NCI-H2107 (cell line): ENCODE results near the gene GHR.
"Not testable (repeated sequence)": the region's sequence is repeated elsewhere in the genome, so short reads cannot be mapped to it uniquely, and the experiment has no call there.

Source experiments
- DNase-seq: peaks from one replicate; lab custom pipeline; 2025; lab: John Stamatoyannopoulos, UW

GHR gene

GRCh38 chr5:42645138-42645537 is 221.9 kb downstream of the GHR start:
- no peak for DNase-seq

- no peak for DNase-seq
These were observed 224.8 kb downstream of the GHR start for GRCh38 chr5:42648036-42648435.

GRCh38 chr5:42648915-42649314 is 225.7 kb downstream of the GHR start:
- DNase-seq: no peak

DNA sequence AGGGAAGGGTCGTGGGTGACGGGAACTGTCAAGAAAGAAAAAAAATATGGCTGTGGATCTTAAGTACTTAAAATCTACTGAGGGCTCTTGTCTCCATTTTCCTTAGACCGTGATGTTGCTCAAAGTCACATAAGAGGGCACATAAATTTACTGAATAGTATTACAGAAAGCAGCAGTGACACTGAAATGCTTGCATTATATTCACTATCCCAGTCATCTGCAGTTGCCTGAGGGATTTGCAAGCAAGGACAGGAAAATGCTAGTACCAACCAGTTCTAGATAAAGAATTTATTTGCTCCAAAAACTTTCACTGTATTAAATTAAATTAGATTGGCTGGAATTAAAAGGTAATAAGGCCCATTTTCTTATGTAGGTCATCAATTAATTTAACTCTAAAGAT is 226.8 kb downstream of the GHR start:
- no peak for DNase-seq

- no peak for DNase-seq
These were observed 230.5 kb downstream of the GHR start for GRCh38 chr5:42653705-42654104.

DNA sequence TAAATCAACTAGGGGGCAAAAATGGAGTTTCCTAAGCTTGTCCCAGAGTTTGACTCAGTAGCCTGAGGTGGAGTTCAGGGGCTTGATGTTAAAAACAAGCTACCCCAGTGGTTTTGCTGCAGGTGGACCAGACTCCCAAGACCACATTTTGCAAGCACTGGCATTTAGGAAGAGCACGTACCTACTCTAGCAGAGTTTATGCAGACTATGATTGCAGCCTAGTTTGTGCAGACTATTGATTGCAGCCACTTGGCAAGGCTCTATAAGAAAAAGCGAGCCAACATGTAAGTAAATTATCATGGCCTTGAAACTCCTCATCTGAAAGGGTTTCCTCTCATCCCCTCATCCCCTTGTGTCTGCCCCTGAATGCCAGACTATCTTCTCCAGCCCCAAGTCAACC is 231.4 kb downstream of the GHR start:
- DNase-seq: no peak

DNA sequence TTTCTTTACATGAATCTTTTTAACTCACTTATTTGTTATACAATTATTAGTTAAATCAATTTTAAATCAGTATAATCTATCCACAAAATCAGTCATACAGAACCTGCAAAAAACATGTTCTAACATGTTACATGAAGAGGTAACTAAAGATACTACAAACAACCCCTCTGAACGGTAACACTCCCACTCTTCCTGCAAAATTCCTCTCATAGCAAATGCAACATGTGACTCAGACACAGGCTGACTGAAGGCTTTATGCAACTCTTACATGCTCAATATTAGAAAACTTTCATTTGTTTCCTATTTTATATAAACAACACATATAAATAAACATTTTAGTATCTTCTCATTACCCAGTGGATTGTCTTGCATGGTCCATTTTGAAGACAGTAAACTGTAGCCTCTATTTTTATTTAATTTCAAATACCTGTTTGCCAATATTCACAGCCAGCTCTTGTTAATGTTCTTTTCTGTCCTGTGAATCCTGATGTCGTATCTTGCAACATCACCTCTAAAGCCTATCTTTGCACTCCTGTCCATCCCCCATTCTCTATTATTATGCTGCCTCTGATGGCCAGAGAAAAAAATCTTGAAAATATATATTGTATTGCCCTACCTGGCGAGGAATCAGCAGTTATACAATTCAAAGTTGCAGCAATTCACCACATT is 232.9 kb downstream of the GHR start:
- no peak for DNase-seq

GRCh38 chr5:42656651-42657015 is 233.4 kb downstream of the GHR start:
- DNase-seq: no peak

GRCh38 chr5:42659869-42660268 is 236.6 kb downstream of the GHR start:
- DNase-seq: not testable (repeated sequence)

GRCh38 chr5:42665857-42666256 is 242.6 kb downstream of the GHR start:
- no peak for DNase-seq

- DNase-seq: no peak
These were observed 243.6 kb downstream of the GHR start for GRCh38 chr5:42666869-42667268.

- no peak for DNase-seq
These were observed 245.0 kb downstream of the GHR start for GRCh38 chr5:42668254-42668653.

DNA sequence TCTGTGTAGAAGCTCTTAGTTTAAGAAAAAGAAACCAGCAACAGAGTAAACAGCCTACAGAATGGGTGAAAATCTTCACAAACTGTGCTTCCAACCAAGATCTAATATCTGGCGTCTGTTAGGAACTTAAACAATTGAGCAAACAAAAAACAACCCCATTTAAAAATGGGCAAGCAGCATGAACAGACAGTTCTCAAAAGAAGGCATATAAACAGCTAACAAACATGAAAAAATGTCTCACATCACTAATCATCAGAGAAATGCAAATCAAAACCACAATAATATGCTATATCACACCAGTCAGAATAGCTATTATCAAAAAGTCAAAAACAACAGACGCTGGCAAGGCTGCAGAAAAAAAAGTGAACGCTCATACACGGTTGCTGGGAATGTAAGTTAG is 249.7 kb downstream of the GHR start:
- no peak for DNase-seq

DNA sequence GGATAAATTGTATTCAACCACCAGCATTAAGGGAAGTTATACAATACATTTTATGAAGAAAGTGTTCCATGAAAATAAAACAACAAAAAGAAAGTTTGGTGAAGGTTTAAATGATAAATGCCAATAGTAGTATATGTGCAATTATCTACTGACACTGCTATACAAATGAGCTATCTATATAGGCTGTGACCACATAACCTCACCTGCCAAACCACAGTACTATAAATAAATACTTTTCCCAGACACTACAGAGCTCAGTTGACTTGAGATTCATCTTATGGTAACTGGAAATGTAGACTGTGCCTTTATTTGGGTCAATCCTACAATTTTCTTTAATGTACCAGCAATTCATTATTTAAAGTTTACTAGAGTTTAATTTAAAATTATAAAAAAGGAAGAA is 252.4 kb downstream of the GHR start:
- DNase-seq: no peak

DNA sequence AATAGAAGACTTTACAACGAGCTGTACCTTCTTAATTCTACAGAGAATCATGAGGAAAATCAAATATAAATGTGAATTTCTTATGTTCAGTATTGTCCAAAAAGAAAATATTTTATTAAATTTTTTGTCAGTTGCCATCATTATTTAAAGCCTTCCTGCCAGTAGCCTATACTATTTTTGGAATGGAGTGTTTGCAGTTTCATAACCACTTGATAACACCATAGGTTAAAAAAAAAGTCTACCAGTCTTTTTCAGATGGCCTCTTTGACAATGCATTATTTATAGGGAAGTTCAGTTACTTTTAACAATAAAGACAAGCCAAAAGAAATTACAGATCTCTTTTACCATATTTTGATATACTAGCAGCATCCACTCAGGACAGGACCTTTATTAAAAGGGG is 253.1 kb downstream of the GHR start:
- DNase-seq: no peak

GRCh38 chr5:42677156-42677842 is 254.1 kb downstream of the GHR start:
- no peak for DNase-seq

DNA sequence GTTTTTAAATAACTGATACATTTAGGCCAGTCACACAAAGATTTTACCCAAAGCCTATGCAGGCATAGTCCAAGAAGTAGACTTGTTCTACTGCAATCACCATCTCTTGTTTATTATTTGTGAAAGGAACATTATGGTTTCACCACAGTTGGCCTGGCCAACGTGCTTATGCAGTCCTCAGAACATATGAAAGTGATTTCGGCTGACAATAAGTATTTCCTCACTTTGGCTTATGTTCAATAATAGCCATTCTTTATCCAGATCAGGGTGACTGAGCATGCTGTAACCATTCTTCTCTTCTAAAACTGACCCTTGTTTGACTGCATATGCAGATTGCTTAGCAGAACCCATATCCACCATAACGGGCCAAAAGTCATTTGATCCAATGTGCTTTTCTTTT is 256.8 kb downstream of the GHR start:
- DNase-seq: no peak

DNA sequence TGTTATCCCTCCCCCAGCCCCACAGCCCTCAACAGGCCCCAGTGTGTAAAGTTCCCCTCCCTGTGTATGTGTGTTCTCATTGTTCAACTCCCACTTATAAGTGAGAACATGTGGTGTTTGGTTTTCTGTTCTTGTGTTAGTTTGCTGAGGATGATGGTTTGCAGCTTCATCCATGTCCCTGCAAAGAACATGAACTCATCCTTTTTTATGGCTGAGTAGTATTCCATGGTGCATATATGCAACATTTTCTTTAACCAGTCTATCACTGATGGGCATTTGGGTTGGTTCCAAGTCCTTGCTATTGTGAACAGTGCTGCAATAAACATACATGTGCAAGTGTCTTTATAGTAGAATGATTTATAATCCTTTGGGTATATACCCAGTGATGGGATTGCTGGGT is 261.8 kb downstream of the GHR start:
- DNase-seq: not testable (repeated sequence)

DNA sequence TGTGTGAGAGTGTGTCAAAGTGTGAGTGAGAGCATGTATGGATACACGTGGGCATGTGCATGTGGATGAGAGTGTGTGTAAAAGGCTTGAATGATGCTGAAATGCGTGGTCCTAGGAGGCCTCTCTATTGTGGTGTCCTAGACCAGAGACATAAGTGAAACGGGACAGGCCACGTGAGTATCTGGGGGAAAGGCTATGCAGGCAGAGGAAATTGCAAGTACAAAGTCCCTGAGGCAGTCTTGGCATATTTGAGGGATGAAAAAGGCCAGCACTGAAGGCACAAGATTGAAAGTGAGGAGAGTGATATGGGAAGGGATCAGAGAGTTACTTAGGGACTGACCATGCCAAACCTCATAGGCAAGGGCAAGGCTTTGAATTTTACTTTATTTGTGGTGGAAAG is 266.2 kb downstream of the GHR start:
- DNase-seq: no peak

DNA sequence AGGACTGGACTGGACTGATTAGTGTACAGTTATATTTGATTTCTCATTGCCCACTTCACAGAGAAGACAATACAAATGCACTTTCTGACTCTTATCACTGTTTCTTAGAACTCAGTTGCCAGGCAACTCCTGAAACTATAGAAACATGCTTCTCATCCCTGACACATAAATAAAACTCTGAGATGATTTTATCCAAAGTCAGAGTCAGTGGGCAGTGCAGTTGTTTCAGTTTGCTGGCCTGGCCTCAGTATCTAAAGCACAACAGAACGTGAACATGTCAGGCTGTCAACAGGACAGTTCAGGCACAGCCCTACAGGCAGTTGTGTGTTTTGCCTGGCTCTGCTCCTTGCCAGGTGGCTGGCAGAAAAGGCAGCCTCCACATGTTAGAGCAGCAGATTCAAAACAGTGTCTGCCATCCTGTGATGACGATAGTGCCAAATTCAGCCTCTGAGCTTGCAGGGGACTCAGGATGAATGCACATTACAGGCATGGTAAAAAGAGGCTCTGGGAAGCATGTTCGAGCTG is 268.2 kb downstream of the GHR start:
- no peak for DNase-seq

DNA sequence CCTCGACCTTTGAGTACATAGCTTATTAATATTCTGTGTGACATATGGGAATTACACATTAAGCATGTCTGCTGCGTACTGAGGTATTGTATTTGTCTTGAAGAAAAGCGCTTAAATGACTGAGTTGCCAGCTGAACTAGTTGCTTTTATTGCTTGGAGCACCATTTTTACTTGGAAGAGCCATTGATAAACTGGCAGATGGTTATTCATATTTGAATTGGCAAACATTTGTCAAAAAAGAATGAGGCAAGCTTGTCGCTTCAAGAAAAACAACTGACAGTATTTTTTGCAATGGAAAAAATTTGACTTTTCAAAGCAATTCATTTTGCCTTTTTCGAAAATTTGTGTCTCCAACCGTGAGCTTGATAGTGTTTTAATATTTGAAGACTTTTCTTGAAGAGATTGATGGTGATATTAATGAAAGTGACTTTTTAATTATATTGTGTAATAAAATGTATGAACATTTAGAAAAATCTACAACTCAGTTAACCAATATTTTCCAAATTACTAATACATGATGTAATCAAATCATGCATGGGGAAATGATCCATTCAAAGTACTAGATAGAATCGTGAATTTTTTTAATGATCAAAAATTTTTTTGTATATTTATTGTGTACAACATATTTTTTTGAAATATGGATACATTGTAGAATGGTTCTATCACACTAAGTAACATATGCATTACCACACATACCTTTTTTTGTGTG is 278.3 kb downstream of the GHR start:
- no peak for DNase-seq

DNA sequence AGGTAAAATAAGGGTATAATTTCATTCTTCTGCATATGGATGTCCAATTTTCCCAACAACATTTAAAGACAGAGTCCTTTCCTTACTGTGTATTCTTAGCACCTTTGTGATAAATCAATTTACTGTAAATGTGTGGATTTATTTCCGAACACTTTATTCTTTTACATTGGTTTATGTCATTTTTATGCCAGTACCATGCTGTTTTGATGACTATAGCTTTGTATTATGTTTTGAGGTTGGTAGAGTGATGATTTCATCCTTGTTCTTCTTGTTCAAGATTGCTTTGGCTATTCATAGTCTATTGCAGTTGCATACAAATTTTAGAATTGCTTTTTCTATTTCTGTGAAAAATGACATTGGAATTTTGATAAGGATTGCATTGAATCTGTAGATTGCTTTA is 280.0 kb downstream of the GHR start:
- no peak for DNase-seq

GRCh38 chr5:42715785-42716184 is 292.5 kb downstream of the GHR start:
- DNase-seq: no peak
